H54 (cell line): ENCODE results near the gene GNG8.

ENCODE experiments used
- DNase-seq: peaks from one replicate; pipeline ENCODE4 v3.0.0; 2011; ENCODE audit warnings: low spot score, mixed read lengths; ENCODE audit not compliant: insufficient read length
- FAIRE-seq: peaks from 3 replicates; lab custom pipeline; 2011; peaks lifted over from hg19 to GRCh38; lab: Jason Lieb, UNC
- POLR2A ChIP-seq: IDR thresholded peaks from 2 replicates; pipeline ENCODE4 v1.6.1; 2011; ENCODE audit warnings: low read depth, mild to moderate bottlenecking, low read length

GNG8 gene

DNA sequence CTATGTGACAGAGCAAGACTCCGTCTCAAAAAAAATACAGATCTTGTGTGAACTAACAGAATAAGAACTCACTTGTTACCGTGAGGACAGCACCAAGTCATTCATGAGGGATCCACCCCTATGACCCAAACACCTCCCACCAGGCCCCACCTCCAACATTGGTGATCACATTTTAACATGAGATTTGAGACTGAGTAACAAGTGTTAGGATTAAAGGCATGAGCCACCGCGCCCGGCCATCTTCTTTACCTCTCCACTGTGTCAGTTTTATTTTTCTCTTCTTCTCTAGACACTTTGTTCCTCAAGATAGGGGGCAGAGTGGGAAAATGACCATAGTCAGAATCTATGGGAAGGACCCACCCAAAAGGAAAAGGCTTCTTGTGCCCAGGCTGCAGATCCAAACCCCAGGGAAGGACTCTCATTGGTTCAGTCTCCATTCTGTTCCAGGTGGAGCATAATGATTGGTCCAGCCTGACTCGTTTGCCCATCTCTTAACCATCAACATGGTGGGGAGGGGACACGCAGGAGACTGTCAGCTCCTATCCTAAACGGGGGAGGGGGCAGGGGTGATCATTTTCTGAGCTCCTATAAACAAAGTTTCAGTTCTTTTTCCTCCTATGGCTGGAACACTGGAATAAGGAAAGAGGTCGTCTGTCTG is 36.2 kb downstream of the GNG8 start:
- no peak for FAIRE-seq

DNA sequence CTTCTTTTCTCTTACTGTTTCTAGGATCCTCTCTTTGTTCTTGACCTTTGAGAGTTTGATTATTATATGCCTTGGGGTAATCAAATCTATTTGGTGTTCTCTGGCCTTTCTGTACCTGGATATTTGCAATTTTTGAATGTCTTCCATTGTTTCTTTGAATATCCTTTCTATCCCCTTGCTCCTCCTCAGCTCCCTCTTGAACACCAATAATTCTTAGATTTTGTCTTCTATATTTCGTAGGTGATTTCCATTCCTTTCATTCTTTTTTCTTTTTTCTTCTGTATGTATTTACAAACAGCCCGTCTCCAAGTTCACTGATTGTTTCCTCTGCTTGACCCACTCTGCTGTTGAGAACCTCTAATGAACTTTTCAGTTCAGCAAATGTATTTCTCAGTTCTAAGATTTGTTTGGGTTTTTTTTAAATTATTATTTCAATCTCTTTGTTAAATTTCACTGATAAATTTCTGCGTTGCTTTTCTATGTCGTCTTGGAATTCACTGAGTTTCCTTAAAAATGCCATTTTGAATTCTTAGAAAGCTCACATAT is 37.6 kb downstream of the GNG8 start:
- FAIRE-seq, result no peak
- no peak for TF ChIP-seq POLR2A
- no peak for DNase-seq

More for the DNA sequence above, 36.2 kb downstream of the GNG8 start:
- no peak for TF ChIP-seq POLR2A
- DNase-seq, result no peak

DNA sequence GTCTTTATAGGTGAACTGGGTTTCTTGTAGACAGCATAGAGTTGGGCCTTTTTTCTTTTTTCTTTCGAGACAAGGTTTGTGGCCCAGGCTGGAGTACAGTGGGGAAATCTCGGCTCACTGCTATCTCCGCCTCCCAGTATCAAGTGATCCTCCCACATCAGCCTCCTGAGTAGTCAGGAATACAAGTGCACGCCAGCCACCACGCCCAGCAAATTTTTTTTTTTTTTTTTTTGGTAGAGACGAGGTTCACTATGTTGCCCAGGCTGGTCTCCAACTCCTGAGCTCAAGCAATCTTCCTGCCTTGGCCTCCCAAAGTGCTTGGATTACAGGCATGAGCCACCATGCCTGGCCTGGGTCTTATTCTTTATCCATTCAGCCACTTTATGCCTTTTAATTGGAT is 40.0 kb downstream of the GNG8 start:
- TF ChIP-seq POLR2A, result no peak
- FAIRE-seq (no peak), DNase-seq (no peak)

DNA sequence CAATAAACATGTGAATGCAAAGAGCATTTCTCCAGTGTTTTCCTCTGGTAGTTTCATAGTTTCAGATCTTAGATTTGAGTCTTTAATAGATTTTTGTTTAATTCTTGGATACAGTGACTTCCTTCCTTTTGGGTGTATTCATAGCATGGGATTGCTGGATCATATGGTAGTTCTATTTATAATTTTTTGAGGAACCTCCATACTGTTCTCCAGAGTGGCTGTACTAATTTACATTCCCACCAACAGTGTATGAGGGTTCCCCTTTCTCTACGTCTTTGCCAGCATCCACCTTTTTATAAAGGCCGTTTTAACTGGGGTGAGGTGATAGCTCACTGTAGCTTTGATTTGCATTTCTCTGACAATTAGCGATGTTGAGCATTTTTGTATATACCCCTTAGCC is 44.1 kb downstream of the GNG8 start:
- FAIRE-seq (no peak), DNase-seq (no peak)
- TF ChIP-seq POLR2A, result no peak

DNA sequence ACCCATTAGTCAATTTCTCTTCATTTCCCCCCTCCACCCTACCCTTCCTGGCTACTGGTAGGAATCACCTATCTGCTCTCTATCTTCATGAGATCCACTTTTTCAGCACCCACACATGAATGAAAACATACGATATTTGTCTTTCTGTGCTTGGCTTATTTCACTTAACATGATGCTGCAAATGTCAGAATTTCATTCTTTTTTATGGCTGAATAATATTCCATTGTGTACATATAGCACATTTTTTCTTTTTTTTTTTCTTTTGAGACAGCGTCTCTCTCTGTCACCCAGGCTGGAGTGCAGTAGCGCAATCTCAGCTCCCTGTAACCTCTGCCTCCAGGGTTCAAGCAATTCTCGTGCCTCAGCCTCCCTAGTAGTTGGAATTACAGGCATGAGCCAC is 44.7 kb downstream of the GNG8 start:
- FAIRE-seq (no peak), DNase-seq (no peak)
- no peak for TF ChIP-seq POLR2A

DNA sequence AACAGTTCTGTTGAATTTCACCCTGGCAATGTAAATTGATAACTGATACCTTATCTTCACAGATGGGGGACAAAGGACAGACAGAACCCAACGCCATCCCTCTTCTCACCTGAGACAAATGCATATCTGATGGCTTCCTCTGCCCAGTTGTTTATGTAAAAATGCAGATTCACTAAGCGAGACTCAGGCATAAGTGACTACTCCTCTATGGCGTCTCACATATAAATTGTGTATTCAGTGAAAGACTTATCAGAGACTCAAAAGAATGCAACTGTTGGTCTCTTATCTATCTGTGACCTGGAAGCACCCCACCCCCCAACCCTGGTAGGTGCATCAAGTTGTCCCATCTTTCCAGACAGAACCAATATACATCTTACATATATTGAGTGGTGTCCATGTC is 48.1 kb downstream of the GNG8 start:
- no peak for DNase-seq
- no peak for TF ChIP-seq POLR2A
- FAIRE-seq, result no peak

DNA sequence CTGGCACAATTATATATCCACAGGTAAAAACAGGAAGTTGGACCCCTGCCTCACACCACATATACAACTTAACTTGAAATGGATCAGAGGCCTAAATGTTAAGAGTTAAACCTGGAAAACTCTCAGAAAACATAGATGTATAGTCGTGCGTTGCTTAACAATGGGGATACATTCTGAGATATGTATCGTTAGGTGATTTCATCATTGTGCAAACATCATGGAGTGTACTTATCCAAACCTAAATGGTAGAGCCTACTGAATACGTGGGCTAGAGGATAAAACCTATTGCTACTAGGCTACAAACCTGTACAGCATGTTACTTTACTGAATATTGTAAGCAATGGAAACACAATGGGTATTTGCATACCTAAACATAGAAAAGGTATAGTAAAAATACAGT is 49.7 kb downstream of the GNG8 start:
- DNase-seq (no peak), FAIRE-seq (no peak)
- no peak for TF ChIP-seq POLR2A

DNA sequence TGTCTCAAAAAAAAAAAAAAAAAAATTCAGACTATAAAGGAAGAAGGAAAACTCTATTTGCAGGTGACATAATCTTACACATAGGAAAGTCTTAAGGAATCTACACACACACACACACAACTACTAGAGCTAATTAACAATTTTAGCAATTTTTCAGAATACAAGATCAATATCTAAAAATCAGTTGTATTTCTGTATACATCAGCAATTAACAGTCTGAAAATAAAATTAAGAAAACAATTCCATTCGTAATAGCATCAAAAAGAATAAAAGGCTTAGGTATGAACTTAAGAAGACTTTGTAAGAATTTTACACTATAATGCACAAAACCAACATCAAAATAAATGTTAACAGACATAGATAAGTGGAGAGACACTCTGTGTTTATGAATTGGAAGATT is 50.5 kb downstream of the GNG8 start:
- DNase-seq (no peak), FAIRE-seq (no peak)
- no peak for TF ChIP-seq POLR2A
